Skeletal muscle cell (primary cell): Measurements from ENCODE around the gene MAP4K1.

ENCODE experiments used
- DNase-seq: peaks from one replicate; pipeline ENCODE4 v3.0.0-alpha.2; 2010; ENCODE audit warnings: low read depth
- H3K4me3 ChIP-seq: 2 replicates; pipeline ENCODE4 v1.5.1; 2011; ENCODE audit warnings: low read depth, mild to moderate bottlenecking, control low read depth, low read length, moderate library complexity

MAP4K1 gene

GRCh38 chr19:38654628-38655055 lies 36.9 kb upstream of the MAP4K1 start:
- H3K4me3 ChIP-seq, result no peak overlapping the region
- no peak for DNase-seq

- no peak overlapping the region for H3K4me3 ChIP-seq
- no peak for DNase-seq
These were observed 35.3 kb upstream of the MAP4K1 start for GRCh38 chr19:38653028-38653571.

- H3K4me3 ChIP-seq, result peak overlapping the region; percentile 11
- DNase-seq, result peak; percentile 75
These were observed 33.3 kb upstream of the MAP4K1 start for GRCh38 chr19:38650911-38651584.

GRCh38 chr19:38650172-38650775 lies 32.5 kb upstream of the MAP4K1 start:
- DNase-seq, result no peak
- H3K4me3 ChIP-seq, result peak overlapping the region; percentile 82

GRCh38 chr19:38649305-38650171 lies 31.8 kb upstream of the MAP4K1 start:
- H3K4me3 ChIP-seq, result peak overlapping the region; percentile 82
- no peak for DNase-seq

GRCh38 chr19:38648769-38649304 lies 31.1 kb upstream of the MAP4K1 start:
- DNase-seq, result no peak
- peak overlapping the region; percentile 82 for H3K4me3 ChIP-seq

GRCh38 chr19:38647966-38648768 lies 30.4 kb upstream of the MAP4K1 start:
- DNase-seq, result no peak

GRCh38 chr19:38647368-38647965 lies 29.7 kb upstream of the MAP4K1 start, which contains the start of gene ACTN4:
TSS of gene ACTN4 (plus strand) at chr19:38647649. CDS start at chr19:38647746, 97 bp downstream.
- DNase-seq, result peak; percentile 81
- peak within 1 kb of the TSS; percentile 82 for H3K4me3 ChIP-seq

More at GRCh38 chr19:38647966-38648768, 30.4 kb upstream of the MAP4K1 start:
- H3K4me3 ChIP-seq, result peak overlapping the region; percentile 82

- H3K4me3 ChIP-seq, result no peak overlapping the region
These were observed 27.0 kb upstream of the MAP4K1 start for GRCh38 chr19:38644719-38645118.

GRCh38 chr19:38642176-38642575 lies 24.4 kb upstream of the MAP4K1 start:
- no peak for DNase-seq
- H3K4me3 ChIP-seq, result no peak overlapping the region

More at GRCh38 chr19:38644719-38645118, 27.0 kb upstream of the MAP4K1 start:
- no peak for DNase-seq

- DNase-seq, result no peak
- H3K4me3 ChIP-seq, result no peak overlapping the region
These were observed 22.6 kb upstream of the MAP4K1 start for GRCh38 chr19:38640368-38640767.

- no peak overlapping the region for H3K4me3 ChIP-seq
- DNase-seq, result no peak
These were observed 21.9 kb upstream of the MAP4K1 start for GRCh38 chr19:38639679-38640078.

GRCh38 chr19:38638461-38638860 lies 20.7 kb upstream of the MAP4K1 start:
- DNase-seq, result no peak
- H3K4me3 ChIP-seq, result no peak overlapping the region

GRCh38 chr19:38635483-38636399 lies 18.0 kb upstream of the MAP4K1 start:
- no peak for DNase-seq
- no peak overlapping the region for H3K4me3 ChIP-seq

GRCh38 chr19:38634757-38635482 lies 17.2 kb upstream of the MAP4K1 start:
- H3K4me3 ChIP-seq, result no peak overlapping the region
- no peak for DNase-seq

- DNase-seq, result no peak
These were observed 14.9 kb upstream of the MAP4K1 start for GRCh38 chr19:38632476-38633213.

More at GRCh38 chr19:38632476-38633213, 14.9 kb upstream of the MAP4K1 start:
- H3K4me3 ChIP-seq, result no peak overlapping the region
